ENCODE data around the gene GABRR2. TPM values are rescaled to one million over a fixed set of nuclear protein-coding genes. Genes with fewer than 3 reads are reported as not detected.

GABRR2 gene
- total RNA-seq, 2 experiments from 2014 or later: 0.70 to 0.78 TPM

DNA sequence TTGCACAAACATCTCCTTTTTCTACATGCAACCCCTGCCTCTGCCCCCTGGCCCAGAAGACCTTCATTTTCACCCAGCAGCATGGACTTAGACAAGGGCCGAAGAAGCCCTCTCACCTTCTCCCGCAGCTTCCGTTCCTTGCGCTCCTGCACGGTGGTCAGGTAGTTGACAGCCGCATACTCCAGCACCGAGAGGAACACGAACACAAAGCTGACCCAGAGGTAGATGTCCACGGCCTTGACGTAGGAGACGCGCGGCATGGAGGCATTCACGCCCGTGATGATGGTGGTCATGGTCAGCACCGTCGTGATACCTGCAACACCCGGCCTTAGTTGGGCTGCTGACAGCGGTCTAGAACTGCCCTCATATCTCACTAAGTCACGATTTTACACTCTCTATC is 50.8 kb downstream of the GABRR2 start:
- no peaks in the 10 kb centered on the region for H3K9me3 Mint-ChIP-seq
- no peak overlapping the region for H3K27ac Mint-ChIP-seq
- H3K4me3 Mint-ChIP-seq: no peak overlapping the region
- no peaks in the 10 kb centered on the region for H3K36me3 Mint-ChIP-seq (ENCODE audit: low read depth)
- POLR2A ChIA-PET: no interaction called here
- H3K4me1 Mint-ChIP-seq: no peaks in the 10 kb centered on the region
- CTCF ChIA-PET: no interaction called here
- H3K27me3 Mint-ChIP-seq: peaks cover 5% of the 10 kb centered on the region
- no peak for DNase-seq

GRCh38 chr6:89260832-89261231 is 54.3 kb downstream of the GABRR2 start:
- DNase-seq: no peak
- ChIA-PET POLR2A (no interaction called here), CTCF (no interaction called here)
- peaks cover under 1% of the 10 kb centered on the region for H3K27me3 Mint-ChIP-seq
- H3K4me3 Mint-ChIP-seq: no peak overlapping the region
- H3K36me3 Mint-ChIP-seq (ENCODE audit: low read depth): no peaks in the 10 kb centered on the region
- no peaks in the 10 kb centered on the region for H3K4me1 Mint-ChIP-seq
- no peak overlapping the region for H3K27ac Mint-ChIP-seq
- no peaks in the 10 kb centered on the region for H3K9me3 Mint-ChIP-seq

DNA sequence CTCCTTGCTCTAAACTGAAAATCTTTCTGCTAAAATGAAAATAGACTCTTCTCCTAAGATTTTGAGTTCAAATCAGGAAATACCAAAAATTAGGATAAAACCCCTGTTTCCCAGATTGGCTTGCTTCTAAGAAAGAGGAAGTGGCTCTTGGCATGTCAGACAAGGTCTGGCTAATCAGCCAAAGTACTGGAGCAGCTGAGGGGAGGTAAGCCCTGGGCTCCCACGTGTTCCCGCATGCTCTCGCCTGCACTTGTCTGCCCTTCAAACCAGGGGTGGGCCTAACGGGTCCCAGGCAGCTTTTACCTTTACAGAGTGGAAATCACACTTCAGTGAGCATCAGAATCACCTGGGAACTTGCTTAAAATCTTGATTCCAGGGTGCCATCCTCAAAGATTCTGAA is 54.8 kb downstream of the GABRR2 start:
- ChIA-PET CTCF (no interaction called here), POLR2A (no interaction called here)
- H3K9me3 Mint-ChIP-seq: no peaks in the 10 kb centered on the region
- H3K4me1 Mint-ChIP-seq: no peaks in the 10 kb centered on the region
- H3K27me3 Mint-ChIP-seq: no peaks in the 10 kb centered on the region
- no peak for DNase-seq
- no peaks in the 10 kb centered on the region for H3K36me3 Mint-ChIP-seq (ENCODE audit: low read depth)
- no peak overlapping the region for H3K27ac Mint-ChIP-seq
- H3K4me3 Mint-ChIP-seq: no peak overlapping the region

DNA sequence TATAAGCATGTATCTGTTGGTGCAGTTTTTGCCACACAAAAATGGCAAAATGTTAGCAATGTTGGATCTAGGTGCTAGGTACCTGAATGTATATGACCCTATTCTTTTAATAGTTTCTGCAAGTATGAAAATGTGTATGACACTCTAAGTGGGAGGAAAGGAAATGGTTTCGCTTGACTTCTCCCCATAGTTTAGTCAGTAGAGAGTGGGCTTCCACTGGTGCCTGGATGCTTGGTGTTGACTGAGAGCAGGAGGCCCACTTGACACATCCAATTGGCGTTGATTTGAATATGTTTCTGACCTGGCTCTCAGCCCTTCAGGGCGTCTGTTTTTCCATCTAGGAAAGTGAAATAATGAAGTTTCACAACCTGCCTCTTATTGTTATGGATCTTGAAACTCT is 56.2 kb downstream of the GABRR2 start:
- ChIA-PET POLR2A (no interaction called here), CTCF (no interaction called here)
- Mint-ChIP-seq H3K27ac (no peak overlapping the region), H3K36me3 (ENCODE audit: low read depth) (no peaks in the 10 kb centered on the region), H3K4me1 (no peaks in the 10 kb centered on the region), H3K27me3 (peaks cover 3% of the 10 kb centered on the region), H3K9me3 (no peaks in the 10 kb centered on the region), H3K4me3 (no peak overlapping the region)
- DNase-seq: no peak

- no peaks in the 10 kb centered on the region for H3K9me3 Mint-ChIP-seq
- peaks cover 3% of the 10 kb centered on the region for H3K27me3 Mint-ChIP-seq
- no peaks in the 10 kb centered on the region for H3K36me3 Mint-ChIP-seq (ENCODE audit: low read depth)
- POLR2A ChIA-PET: no interaction called here
- no peaks in the 10 kb centered on the region for H3K4me1 Mint-ChIP-seq
- no peak overlapping the region for H3K27ac Mint-ChIP-seq
- CTCF ChIA-PET: no interaction called here
- no peak for DNase-seq
- H3K4me3 Mint-ChIP-seq: no peak overlapping the region
Measured at GRCh38 chr6:89257781-89258180, 57.3 kb downstream of the GABRR2 start.

GRCh38 chr6:89257346-89257745 is 57.8 kb downstream of the GABRR2 start:
- DNase-seq: no peak
- CTCF ChIA-PET: no interaction called here
- H3K36me3 Mint-ChIP-seq (ENCODE audit: low read depth): no peaks in the 10 kb centered on the region
- H3K27me3 Mint-ChIP-seq: peaks cover 3% of the 10 kb centered on the region
- no peak overlapping the region for H3K4me3 Mint-ChIP-seq
- no peak overlapping the region for H3K27ac Mint-ChIP-seq
- POLR2A ChIA-PET: no interaction called here
- no peaks in the 10 kb centered on the region for H3K9me3 Mint-ChIP-seq
- H3K4me1 Mint-ChIP-seq: no peaks in the 10 kb centered on the region

DNA sequence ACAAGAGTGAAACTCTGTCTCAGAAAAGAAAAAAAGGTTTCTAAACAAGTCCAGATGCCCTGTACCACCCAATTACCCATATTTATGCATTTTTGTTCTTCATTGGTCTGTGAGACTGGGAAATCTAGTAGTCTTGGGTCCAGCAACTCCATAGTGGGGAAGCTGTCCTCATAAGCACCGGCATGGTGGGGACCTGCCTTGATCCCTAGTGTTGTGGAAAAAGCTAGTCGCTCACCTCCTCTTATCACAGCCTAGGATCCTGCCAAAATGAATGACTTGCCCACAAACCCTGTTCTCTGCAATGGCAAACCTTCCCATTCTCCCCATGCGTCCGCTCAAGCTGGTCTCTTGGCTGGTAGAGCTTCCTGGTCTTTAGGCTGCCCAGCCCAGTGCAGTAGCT is 59.7 kb downstream of the GABRR2 start:
- no peak for DNase-seq
- Mint-ChIP-seq H3K27me3 (peaks cover 3% of the 10 kb centered on the region), H3K36me3 (ENCODE audit: low read depth) (no peaks in the 10 kb centered on the region), H3K27ac (no peak overlapping the region), H3K9me3 (no peaks in the 10 kb centered on the region), H3K4me3 (no peak overlapping the region), H3K4me1 (no peaks in the 10 kb centered on the region)
- ChIA-PET CTCF (interaction anchor here (0.7 kb wide), 1 partner anchor 509 kb away, joined by 3 read pairs; no protein-coding TSS in a partner anchor), POLR2A (interaction anchor here (0.5 kb wide), 1 partner anchor 108 kb away, joined by 3 read pairs; no protein-coding TSS in a partner anchor)

DNA sequence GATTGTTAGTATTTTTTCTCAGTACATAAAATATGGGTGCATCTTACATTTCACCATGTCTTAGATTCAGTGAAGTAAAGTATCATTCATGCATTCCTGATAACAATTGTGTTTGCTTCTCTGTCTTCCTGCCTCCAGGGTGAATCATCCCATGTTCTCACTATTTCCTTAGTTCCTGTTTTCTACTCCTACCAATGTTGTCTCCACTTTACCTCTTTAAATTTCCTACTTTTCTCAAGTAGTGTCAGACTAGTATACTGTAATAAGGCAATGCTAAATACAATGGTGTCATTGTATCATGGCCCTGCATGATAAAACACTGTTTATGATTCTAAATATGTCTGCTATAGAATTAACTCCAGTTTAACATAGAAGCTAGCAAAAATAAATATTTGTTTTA is 60.5 kb downstream of the GABRR2 start:
- ChIA-PET POLR2A (no interaction called here), CTCF (interaction anchor here (0.6 kb wide), 1 partner anchor 14 kb away, joined by 4 read pairs; no protein-coding TSS in a partner anchor)
- no peak for DNase-seq
- Mint-ChIP-seq H3K9me3 (no peaks in the 10 kb centered on the region), H3K4me3 (no peak overlapping the region), H3K27ac (no peak overlapping the region), H3K27me3 (peaks cover 3% of the 10 kb centered on the region), H3K4me1 (no peaks in the 10 kb centered on the region), H3K36me3 (ENCODE audit: low read depth) (no peaks in the 10 kb centered on the region)

GRCh38 chr6:89252907-89253306 is 62.2 kb downstream of the GABRR2 start:
- no peak overlapping the region for H3K4me3 Mint-ChIP-seq
- H3K9me3 Mint-ChIP-seq: no peaks in the 10 kb centered on the region
- H3K27ac Mint-ChIP-seq: no peak overlapping the region
- peaks cover 5% of the 10 kb centered on the region for H3K27me3 Mint-ChIP-seq
- no peaks in the 10 kb centered on the region for H3K36me3 Mint-ChIP-seq (ENCODE audit: low read depth)
- ChIA-PET POLR2A (interaction anchor here (1.1 kb wide), 1 partner anchor 9 kb away, joined by 3 read pairs; no protein-coding TSS in a partner anchor), CTCF (interaction anchor here (0.6 kb wide), 1 partner anchor 255 kb away, joined by 5 read pairs; no protein-coding TSS in a partner anchor)
- DNase-seq: no peak
- H3K4me1 Mint-ChIP-seq: no peaks in the 10 kb centered on the region

DNA sequence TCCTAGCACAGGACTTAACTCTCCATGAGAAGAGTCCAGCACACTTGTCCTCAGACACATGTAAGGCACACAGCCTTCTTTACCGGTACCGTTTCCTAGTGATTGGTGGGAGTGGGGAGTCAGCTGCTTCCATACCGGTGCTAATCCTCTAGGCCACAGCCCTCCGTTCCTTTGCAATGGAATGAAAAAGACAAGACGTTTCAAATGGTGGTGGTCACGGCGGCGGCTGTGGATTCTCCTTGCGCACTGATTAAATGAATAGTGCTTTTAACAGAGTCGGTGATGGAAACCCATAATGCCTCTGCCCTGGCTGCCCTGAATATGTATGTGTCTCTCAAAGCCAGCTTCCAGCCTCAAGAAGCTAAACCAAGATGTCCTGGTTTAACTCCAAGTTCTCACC is 63.1 kb downstream of the GABRR2 start:
- ChIA-PET CTCF (interaction anchor here (1.3 kb wide), 1 partner anchor 30 kb away, joined by 3 read pairs; no protein-coding TSS in a partner anchor), POLR2A (no interaction called here)
- H3K9me3 Mint-ChIP-seq: no peaks in the 10 kb centered on the region
- H3K36me3 Mint-ChIP-seq (ENCODE audit: low read depth): no peaks in the 10 kb centered on the region
- H3K27me3 Mint-ChIP-seq: peaks cover 8% of the 10 kb centered on the region
- DNase-seq: no peak
- no peak overlapping the region for H3K27ac Mint-ChIP-seq
- H3K4me1 Mint-ChIP-seq: no peaks in the 10 kb centered on the region
- H3K4me3 Mint-ChIP-seq: no peak overlapping the region

DNA sequence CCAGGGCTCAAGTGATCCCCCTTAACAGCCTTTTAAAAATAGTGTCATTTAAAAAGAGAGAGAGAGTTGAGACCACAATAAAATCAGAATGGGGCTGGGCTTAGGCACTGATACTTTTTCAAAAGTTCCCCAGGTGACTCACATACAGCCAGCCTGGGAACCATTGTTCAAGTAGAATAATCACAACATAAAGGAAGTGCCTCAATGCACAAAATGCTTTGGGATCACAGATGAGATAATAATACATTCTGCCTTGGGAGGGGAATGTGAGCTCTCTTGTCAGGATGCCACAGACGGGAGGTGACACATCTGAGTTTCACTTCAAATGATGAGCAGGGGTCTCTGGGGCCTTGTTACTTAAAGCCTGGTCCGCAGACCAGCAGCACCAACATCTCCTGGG is 63.9 kb downstream of the GABRR2 start:
- no peaks in the 10 kb centered on the region for H3K36me3 Mint-ChIP-seq (ENCODE audit: low read depth)
- ChIA-PET POLR2A (no interaction called here), CTCF (interaction anchor here (1.3 kb wide), 1 partner anchor 30 kb away, joined by 3 read pairs; no protein-coding TSS in a partner anchor)

GRCh38 chr6:89250239-89250638 is 64.9 kb downstream of the GABRR2 start:
- Mint-ChIP-seq H3K36me3 (ENCODE audit: low read depth) (no peaks in the 10 kb centered on the region), H3K4me3 (no peak overlapping the region), H3K4me1 (no peaks in the 10 kb centered on the region), H3K27ac (no peak overlapping the region), H3K9me3 (no peaks in the 10 kb centered on the region), H3K27me3 (peaks cover 13% of the 10 kb centered on the region)
- no peak for DNase-seq
- POLR2A ChIA-PET: no interaction called here
- CTCF ChIA-PET: interaction anchor here (1.3 to 1.4 kb wide), 2 partner anchors 9 to 268 kb away, joined by 3 to 4 read pairs; no protein-coding TSS in a partner anchor

More for the DNA sequence above, 63.9 kb downstream of the GABRR2 start:
- Mint-ChIP-seq H3K9me3 (no peaks in the 10 kb centered on the region), H3K27ac (no peak overlapping the region), H3K4me1 (no peaks in the 10 kb centered on the region), H3K27me3 (peaks cover 13% of the 10 kb centered on the region), H3K4me3 (no peak overlapping the region)
- no peak for DNase-seq

DNA sequence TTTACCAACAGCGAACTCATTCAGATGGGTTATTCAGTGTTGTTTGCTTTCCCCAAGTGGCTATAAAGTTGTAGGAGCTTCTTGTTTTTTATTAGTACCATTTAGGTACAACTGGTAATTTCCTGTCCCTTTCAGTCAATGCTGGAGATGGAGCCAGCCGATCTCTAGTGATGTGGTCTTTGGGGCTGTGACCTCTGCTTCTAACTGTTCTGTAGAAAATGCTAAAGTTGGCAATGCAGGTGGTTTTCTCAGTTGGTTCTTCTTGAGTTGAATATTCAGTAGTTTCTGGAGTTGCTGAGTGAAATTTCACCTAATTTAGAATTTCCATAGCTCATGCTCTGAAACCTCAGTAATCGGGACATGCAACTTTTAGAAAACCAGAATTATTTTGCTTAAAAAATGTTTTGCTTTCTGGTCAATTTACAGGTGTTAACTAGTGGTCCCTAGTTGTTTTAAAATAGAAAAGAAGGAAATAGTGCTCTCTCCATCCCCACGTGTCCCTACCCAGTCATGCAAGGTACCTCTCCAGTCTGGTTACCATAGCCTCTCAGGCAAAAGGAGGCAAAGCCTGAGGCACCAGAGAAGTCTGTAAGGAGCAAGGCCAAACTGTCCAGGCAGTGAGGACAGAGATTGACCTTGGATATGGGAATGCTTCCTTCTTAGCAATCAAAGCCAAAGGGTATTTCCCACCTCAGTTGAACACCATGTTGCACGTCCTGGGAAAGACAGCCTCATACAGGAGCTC is 70.7 kb downstream of the GABRR2 start:
- POLR2A ChIA-PET: interaction anchor here (0.9 kb wide), 1 partner anchor 9 kb away, joined by 3 read pairs; no protein-coding TSS in a partner anchor
- DNase-seq: no peak
- Mint-ChIP-seq H3K36me3 (ENCODE audit: low read depth) (no peaks in the 10 kb centered on the region), H3K9me3 (no peaks in the 10 kb centered on the region), H3K4me1 (peaks cover 6% of the 10 kb centered on the region), H3K27me3 (peaks cover 19% of the 10 kb centered on the region), H3K4me3 (no peak overlapping the region), H3K27ac (no peak overlapping the region)
- CTCF ChIA-PET: interaction anchor here (1.0 to 2.7 kb wide), 2 partner anchors 165 to 261 kb away, joined by 5 to 15 read pairs; no protein-coding TSS in a partner anchor

- Mint-ChIP-seq H3K4me1 (peaks cover 10% of the 10 kb centered on the region), H3K27ac (no peak overlapping the region), H3K9me3 (no peaks in the 10 kb centered on the region), H3K36me3 (ENCODE audit: low read depth) (no peaks in the 10 kb centered on the region), H3K27me3 (peaks cover 18% of the 10 kb centered on the region), H3K4me3 (no peak overlapping the region)
- ChIA-PET POLR2A (no interaction called here), CTCF (interaction anchor here (0.6 to 2.7 kb wide), 3 partner anchors 129 to 260 kb away, joined by 3 to 15 read pairs (median 5); no protein-coding TSS in a partner anchor)
- no peak for DNase-seq
Measured at GRCh38 chr6:89243331-89243629, 71.8 kb downstream of the GABRR2 start.

Data from activated CD4-positive, alpha-beta memory T cell treated with anti-CD3 and anti-CD28 coated beads, Interleukin-2, amount 10 ng/mL, durations not matched to agents 7 days and 5 days (primary cell).